SK-N-SH (cell line): Measurements from ENCODE around the gene CASP12. TPM values are rescaled to one million over a fixed set of nuclear protein-coding genes. Genes with fewer than 3 reads are reported as not detected.

Experiments used
- CTCF ChIA-PET: fragments of 300-600, 350-600 bp; formaldehyde crosslinking; extraction: SDS; loops from one replicate; lab custom pipeline; 2021; lab: Yijun Ruan, JAX
- POLR2A ChIA-PET: fragments of 350-600 bp; sonication (Branson Sonifier 250); formaldehyde crosslinking; extraction: SDS; loops from one replicate; lab custom pipeline; 2020; ENCODE audit warnings: antibody characterized with exemption, inconsistent platforms; lab: Yijun Ruan, JAX
- DNase-seq: peaks from one replicate; pipeline ENCODE4 v3.0.0; 2012
- H2AFZ ChIP-seq: fragments of 200-600 bp; sonication (generic); 2 replicates; pipeline ENCODE4 v1.8.1; 2016; ENCODE audit warnings: antibody characterized with exemption, mild to moderate bottlenecking, low read depth
- H3F3A ChIP-seq: fragments of 200-600 bp; sonication (generic); replicated peaks from 2 replicates; pipeline ENCODE3; 2016; ENCODE audit warnings: antibody characterized with exemption, mild to moderate bottlenecking; ENCODE audit not compliant: insufficient read depth
- H3K27ac ChIP-seq, 2 experiments: fragments of 200-500 bp in 1 of 2; fragments of 200-600 bp in 1 of 2; sonication (Bioruptor generic) in 1 of 2; sonication (generic), shearing (Covaris generic) in 1 of 2; 2 replicates each; pipeline versions ENCODE4 v1.5.1 to v1.6.1; 2014 to 2016; ENCODE audit warnings: low read depth in 2 of 2, inconsistent platforms in 1 of 2, low read length in 1 of 2, mild to moderate bottlenecking in 1 of 2, mixed read lengths in 1 of 2
- H3K27me3 ChIP-seq: fragments of 200-600 bp; sonication (generic), shearing (Covaris generic); 2 replicates; pipeline ENCODE4 v1.6.1; 2016; ENCODE audit warnings: mixed run types; ENCODE audit not compliant: insufficient read depth
- H3K36me3 ChIP-seq, 2 experiments: fragments of 200-500 bp in 1 of 2; fragments of 200-600 bp in 1 of 2; sonication (Bioruptor generic) in 1 of 2; sonication (generic) in 1 of 2; replicated peaks in 1 of 2; 2 replicates each; pipeline versions ENCODE3 to v1.5.1; 2014 to 2016; ENCODE audit warnings: low read length in 1 of 2, mild to moderate bottlenecking in 1 of 2; ENCODE audit not compliant: insufficient read depth in 2 of 2, control insufficient read depth in 1 of 2
- H3K4me1 ChIP-seq, 2 experiments: fragments of 200-500 bp in 1 of 2; fragments of 200-600 bp in 1 of 2; sonication (Bioruptor generic) in 1 of 2; sonication (generic), shearing (Covaris generic) in 1 of 2; 2 replicates each; pipeline versions ENCODE4 v1.5.1 to v1.6.1; 2014 to 2016; ENCODE audit warnings: low read depth in 1 of 2, low read length in 1 of 2, mixed run types in 1 of 2; ENCODE audit not compliant: insufficient read depth in 2 of 2, control insufficient read depth in 1 of 2
- H3K4me2 ChIP-seq: fragments of 200-600 bp; sonication (generic), shearing (Covaris generic); 2 replicates; pipeline ENCODE4 v1.6.1; 2017; ENCODE audit warnings: mixed run types
- H3K4me3 ChIP-seq, 2 experiments: fragments of 200-500 bp in 1 of 2; fragments of 200-600 bp in 1 of 2; sonication (Bioruptor generic) in 1 of 2; sonication (generic), shearing (Covaris generic) in 1 of 2; 2 replicates each; pipeline versions ENCODE4 v1.5.1 to v1.8.1; 2014 to 2016; ENCODE audit warnings: low read depth in 2 of 2, inconsistent platforms in 1 of 2, low read length in 1 of 2, mild to moderate bottlenecking in 1 of 2, mixed read lengths in 1 of 2, moderate library complexity in 1 of 2
- H3K79me2 ChIP-seq: fragments of 200-600 bp; sonication (generic); 2 replicates; pipeline ENCODE4 v1.8.1; 2017; ENCODE audit warnings: mild to moderate bottlenecking; ENCODE audit not compliant: insufficient read depth
- H3K9ac ChIP-seq: fragments of 200-600 bp; sonication (generic); 2 replicates; pipeline ENCODE4 v1.6.1; 2017; ENCODE audit warnings: mixed run types
- H3K9me2 ChIP-seq: fragments of 200-600 bp; sonication (generic); 2 replicates; pipeline ENCODE4 v1.6.1; 2017; ENCODE audit warnings: mixed run types
- H3K9me3 ChIP-seq: fragments of 200-600 bp; sonication (generic); 2 replicates; pipeline ENCODE4 v1.6.1; 2017; ENCODE audit warnings: mixed run types, mild to moderate bottlenecking, moderate library complexity
- H4K20me1 ChIP-seq: fragments of 200-600 bp; sonication (generic); 2 replicates; pipeline ENCODE4 v1.6.1; 2017; ENCODE audit warnings: mild to moderate bottlenecking, mixed run types; ENCODE audit not compliant: insufficient read depth
- ELF1 ChIP-seq: IDR thresholded peaks from 2 replicates; pipeline ENCODE4 v1.4.0; 2012
- EP300 ChIP-seq, 2 experiments: IDR thresholded peaks; 2 replicates each; pipeline versions ENCODE4 v1.4.0 to v1.6.1; 2012; ENCODE audit warnings: borderline replicate concordance in 1 of 2, low read depth in 1 of 2, low read length in 1 of 2
- EZH2phosphoT487 ChIP-seq: fragments of 200-600 bp; sonication (generic); IDR thresholded peaks from 2 replicates; pipeline ENCODE4 v1.6.1; 2017; ENCODE audit warnings: low read depth, mixed run types, mild to moderate bottlenecking, antibody characterized with exemption, moderate library complexity, borderline replicate concordance
- FOSL2 ChIP-seq: IDR thresholded peaks from 2 replicates; pipeline ENCODE4 v1.4.0; 2012; ENCODE audit warnings: low read depth, mild to moderate bottlenecking, moderate library complexity, borderline replicate concordance
- FOXM1 ChIP-seq: IDR thresholded peaks from 2 replicates; pipeline ENCODE4 v1.4.0; 2012; ENCODE audit warnings: low read depth, mild to moderate bottlenecking
- GABPA ChIP-seq: IDR thresholded peaks from 2 replicates; pipeline ENCODE4 v1.4.0; 2012; ENCODE audit warnings: low read depth, mild to moderate bottlenecking
- IRF3 ChIP-seq: fragments of 150-350 bp; IDR thresholded peaks from 2 replicates; pipeline ENCODE4 v1.6.1; 2016; ENCODE audit warnings: mild to moderate bottlenecking, low read depth, low read length
- JUND ChIP-seq: IDR thresholded peaks from 2 replicates; pipeline ENCODE4 v1.4.0; 2012
- NRF1 ChIP-seq: IDR thresholded peaks from 2 replicates; pipeline ENCODE4 v1.6.1; 2012; ENCODE audit warnings: low read depth, mild to moderate bottlenecking, low read length
- PBX3 ChIP-seq: IDR thresholded peaks from 2 replicates; pipeline ENCODE4; 2012
- RCOR1 ChIP-seq: fragments of 150-350 bp; IDR thresholded peaks from 2 replicates; pipeline ENCODE4 v1.6.1; 2017; ENCODE audit warnings: antibody characterized with exemption, low read length
- REST ChIP-seq: IDR thresholded peaks from 2 replicates; pipeline ENCODE4 v1.6.1; 2012; ENCODE audit warnings: mild to moderate bottlenecking, low read depth, low read length, moderate library complexity
- SIN3A ChIP-seq: IDR thresholded peaks from 2 replicates; pipeline ENCODE4 v1.6.1; 2012; ENCODE audit warnings: low read depth, mild to moderate bottlenecking, low read length, moderate library complexity, borderline replicate concordance
- SMC3 ChIP-seq: IDR thresholded peaks from 2 replicates; pipeline ENCODE4 v1.6.1; 2012; ENCODE audit warnings: low read depth, low read length, improper control_type of control experiment
- TAF1 ChIP-seq: IDR thresholded peaks from 2 replicates; pipeline ENCODE4 v1.6.1; 2012; ENCODE audit warnings: low read depth, mild to moderate bottlenecking, low read length, moderate library complexity, borderline replicate concordance
- USF2 ChIP-seq: fragments of 150-350 bp; IDR thresholded peaks from 2 replicates; pipeline ENCODE4 v1.6.1; 2017; ENCODE audit warnings: antibody characterized with exemption, low read length, low read depth, borderline replicate concordance
- YY1 ChIP-seq: IDR thresholded peaks from 2 replicates; pipeline ENCODE4 v1.4.0; 2012; ENCODE audit warnings: low read depth, mild to moderate bottlenecking
- ZBTB33 ChIP-seq: IDR thresholded peaks from 2 replicates; pipeline ENCODE4 v1.4.0; 2012; ENCODE audit warnings: low read depth, borderline replicate concordance
- WGBS: methylation state at CpG from one replicate; pipeline ENCODE4 v1.1.6; 2017; ENCODE audit warnings: low lambda C conversion rate; 5-methylcytosine and 5-hydroxymethylcytosine counted together
- polyA plus RNA-seq, 3 experiments: library from polyadenylated mRNA; depleted of rRNA; stranded (reverse); fragments of >200 nt; gene quantifications; 2 replicates each; pipeline ENCODE4 v1.2.3, GENCODE V29; 2012

The CASP12 gene
- polyA plus RNA-seq, 1 of the 3 experiments (the other 2 are of a cell fraction) = not detected

- DNase-seq = no peak
- H3K79me2 ChIP-seq = no peaks in the 10 kb centered on the region
- no peaks in the 10 kb centered on the region for H3K9me2 ChIP-seq
- CTCF ChIA-PET = no interaction called here
- no peaks in the 10 kb centered on the region for H4K20me1 ChIP-seq
- peaks cover 0 to 8% of the 10 kb centered on the region in 2 experiments; a peak in 1 of 4 replicates for H3K4me1 ChIP-seq
- no peaks in the 10 kb centered on the region for H3K36me3 ChIP-seq
- no peak overlapping the region for H3K27ac ChIP-seq
- TF ChIP-seq IRF3 (no peak), FOSL2 (no peak), SIN3A (no peak), TAF1 (no peak), FOXM1 (no peak), ZBTB33 (no peak), EZH2phosphoT487 (no peak), EP300 (IDR thresholded peaks at IDR 0.05; ENCODE audit: borderline replicate concordance in 1 of 2, low read depth in 1 of 2, low read length in 1 of 2) (no peak), YY1 (no peak)
- TF ChIP-seq, all 33 proteins: peak for 0
- Histone ChIP-seq H2AFZ (no peak overlapping the region), H3K9ac (no peak overlapping the region), H3F3A (no peaks in the 10 kb centered on the region), H3K4me3 (no peak overlapping the region), H3K27me3 (no peaks in the 10 kb centered on the region), H3K4me2 (no peak overlapping the region), H3K9me3 (no peaks in the 10 kb centered on the region)
- POLR2A ChIA-PET = no interaction called here
Observed at GRCh38 chr11:104899226-104899625, 966 bp upstream of the CASP12 start.

- DNase-seq = no peak
- Histone ChIP-seq H3K9me3 (no peaks in the 10 kb centered on the region), H3F3A (no peaks in the 10 kb centered on the region), H4K20me1 (no peaks in the 10 kb centered on the region), H3K9me2 (no peaks in the 10 kb centered on the region), H3K27ac (no peak overlapping the region), H3K4me3 (no peak overlapping the region), H3K27me3 (no peaks in the 10 kb centered on the region), H3K79me2 (no peaks in the 10 kb centered on the region), H3K4me1 (peaks cover 0 to 8% of the 10 kb centered on the region in 2 experiments; a peak in 1 of 4 replicates), H3K36me3 (no peaks in the 10 kb centered on the region), H3K9ac (no peak overlapping the region), H3K4me2 (no peak overlapping the region), H2AFZ (peak overlapping the region; percentile 2; the same call in 1 of the 2 replicates)
- ChIA-PET POLR2A (no interaction called here), CTCF (no interaction called here)
- no peak for TF ChIP-seq USF2
- TF ChIP-seq GABPA = no peak
- TF ChIP-seq YY1 = no peak
- TF ChIP-seq REST = no peak
- TF ChIP-seq ELF1 = no peak
- TF ChIP-seq PBX3 = no peak
- no peak for TF ChIP-seq SMC3
- no peak for TF ChIP-seq RCOR1
- no peak for TF ChIP-seq NRF1
- TF ChIP-seq IRF3 = no peak
- no peak for TF ChIP-seq EP300 (IDR thresholded peaks at IDR 0.05; ENCODE audit: borderline replicate concordance in 1 of 2, low read depth in 1 of 2, low read length in 1 of 2)
- TF ChIP-seq FOXM1 = no peak
- TF ChIP-seq JUND = no peak
- 45% methylated on average over 1 of the region's 1 CpG for WGBS
Observed at GRCh38 chr11:104898685-104899013, 389 bp upstream of the CASP12 start.
